Gastroesophageal sphincter (tissue), 3 donors: ENCODE data around the gene KLHL21.

Experiments used
- CTCF ChIP-seq, 4 experiments: fragments of 200-600 bp in 2 of 4; fragments of 450-650 bp in 2 of 4; sonication (generic) in 1 of 4; IDR thresholded peaks; one replicate each; pipeline ENCODE4 v1.5.1; 2017 to 2019; ENCODE audit warnings: antibody characterized with exemption in 4 of 4, mild to moderate bottlenecking in 2 of 4, moderate library complexity in 2 of 4
- EP300 ChIP-seq: sonication (generic); formaldehyde crosslinking; IDR thresholded peaks from one replicate; pipeline ENCODE4 v1.6.1; 2017; ENCODE audit warnings: antibody characterized with exemption, mild to moderate bottlenecking
- POLR2A ChIP-seq, 2 donors: fragments of 450-650 bp; IDR thresholded peaks; one replicate each; pipeline ENCODE4 v1.6.1; 2017; ENCODE audit warnings: antibody characterized with exemption in 2 of 2, mild to moderate bottlenecking in 2 of 2, moderate library complexity in 1 of 2
- POLR2AphosphoS5 ChIP-seq: sonication (generic); formaldehyde crosslinking; IDR thresholded peaks from one replicate; pipeline ENCODE4 v1.6.1; 2017; ENCODE audit warnings: antibody characterized with exemption

- no peak for TF ChIP-seq EP300
- TF ChIP-seq CTCF (IDR thresholded peaks at IDR 0.05) = no peak
- no peak for TF ChIP-seq POLR2A (IDR thresholded peaks at IDR 0.05)
- TF ChIP-seq POLR2AphosphoS5 = no peak
Measured at GRCh38 chr1:6546326-6546725, 56.3 kb downstream of the KLHL21 start.
